NCI-H748 treated with DMSO at 0.1 percent for 48 hours (cell line): ENCODE data around the gene MYH15.

Source experiments
- DNase-seq: peaks from one replicate; lab custom pipeline; 2025; lab: John Stamatoyannopoulos, UW

Gene MYH15

DNA sequence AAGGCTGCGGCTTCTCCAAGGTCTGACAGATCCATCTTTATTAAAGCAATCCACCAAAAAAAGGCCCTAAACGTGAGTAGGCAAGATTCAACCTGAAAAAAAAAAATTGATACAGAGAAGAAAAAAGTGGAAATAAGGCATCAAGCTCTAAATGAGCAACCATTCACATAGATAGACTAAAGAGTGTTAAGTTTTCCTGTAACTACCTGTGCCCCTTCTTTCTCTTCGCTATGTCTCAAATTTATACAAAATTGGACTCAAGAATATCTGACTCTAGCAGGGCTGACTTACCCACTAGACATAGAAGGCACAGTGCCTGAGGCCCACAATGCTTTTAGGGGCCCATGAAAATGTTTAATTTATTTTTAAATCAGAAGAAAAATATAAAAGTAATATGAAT lies at the start of gene MYH15:
Gene MYH15 (minus strand): TSS at position 101 of the 400 bp plus-strand sequence. CDS start 66 bp downstream, at position 35.
- no peak for DNase-seq

GRCh38 chr3:108555966-108556581 lies 45.7 kb upstream of the MYH15 start:
- no peak for DNase-seq

DNA sequence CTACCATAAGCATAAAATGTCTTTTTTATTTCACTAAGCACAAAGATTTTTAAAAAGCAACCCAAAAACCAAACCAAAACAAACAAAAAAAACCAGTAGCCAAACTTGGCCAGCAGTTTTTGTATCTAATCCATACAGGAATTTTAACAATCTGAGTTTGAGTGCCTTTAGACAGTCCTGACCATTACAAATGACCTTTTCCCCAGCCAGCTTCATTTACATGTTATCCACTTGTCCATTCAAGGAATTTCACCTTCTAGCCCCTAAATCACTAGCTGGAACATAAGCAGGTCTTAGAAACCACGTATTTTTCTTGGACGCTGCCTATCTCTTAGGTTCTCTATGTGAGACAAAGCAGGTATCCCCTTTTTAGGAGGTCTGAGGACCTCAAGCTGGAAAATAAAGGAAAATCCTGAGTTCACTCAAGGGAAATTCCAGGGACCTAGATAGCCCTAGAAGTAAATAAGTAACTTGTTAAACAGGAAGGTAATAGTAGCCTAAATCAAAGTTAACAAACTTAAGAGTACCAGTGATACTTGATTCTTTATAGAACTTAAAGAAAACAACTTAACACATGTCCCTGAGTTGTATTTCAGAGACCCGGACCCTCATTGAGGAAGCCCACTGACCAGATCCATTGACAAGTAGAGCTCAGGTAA lies 44.6 kb upstream of the MYH15 start:
- DNase-seq: no peak

GRCh38 chr3:108554229-108554628 lies 43.8 kb upstream of the MYH15 start:
- DNase-seq: no peak

DNA sequence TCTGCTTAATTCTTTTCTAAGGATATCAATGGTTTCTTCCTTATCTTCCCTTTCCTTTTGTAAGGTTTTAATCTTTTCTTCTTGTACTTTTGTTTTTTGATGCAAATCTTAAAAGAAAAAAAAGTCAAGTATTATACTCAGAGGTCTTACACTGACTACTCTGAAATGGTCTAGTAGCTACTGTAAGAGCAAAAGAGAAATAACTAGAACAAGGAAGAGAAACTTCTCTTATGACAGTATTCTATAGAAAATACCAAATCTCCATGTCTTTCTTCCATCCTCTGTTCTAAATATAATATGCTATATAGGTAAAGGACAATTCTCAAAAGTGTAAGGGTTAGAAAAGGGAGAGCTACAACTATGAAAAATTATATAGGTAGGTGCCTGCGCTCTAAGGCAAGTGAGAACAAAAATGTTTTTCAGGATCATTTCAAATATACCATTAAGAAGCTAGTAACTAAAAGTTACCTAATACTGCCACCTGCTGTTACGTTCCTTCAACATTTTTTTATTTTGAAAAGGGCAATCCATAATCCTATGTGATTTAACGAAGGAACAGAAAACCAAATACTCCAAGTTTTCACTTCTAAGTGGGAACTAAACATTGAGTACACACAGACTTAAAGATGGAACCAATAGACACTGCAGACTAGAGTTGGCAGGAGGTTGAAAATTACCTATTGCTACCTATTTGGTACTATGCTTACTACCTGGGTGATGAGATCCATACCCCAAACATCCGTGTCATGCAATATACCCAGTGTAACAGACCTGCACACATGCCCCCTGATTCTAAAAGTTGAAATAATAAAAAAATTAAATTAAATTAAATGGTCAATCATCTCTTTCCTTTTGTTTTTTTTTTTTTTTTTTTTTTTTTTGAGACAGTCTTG lies 42.1 kb upstream of the MYH15 start:
- peak; percentile 4 for DNase-seq

DNA sequence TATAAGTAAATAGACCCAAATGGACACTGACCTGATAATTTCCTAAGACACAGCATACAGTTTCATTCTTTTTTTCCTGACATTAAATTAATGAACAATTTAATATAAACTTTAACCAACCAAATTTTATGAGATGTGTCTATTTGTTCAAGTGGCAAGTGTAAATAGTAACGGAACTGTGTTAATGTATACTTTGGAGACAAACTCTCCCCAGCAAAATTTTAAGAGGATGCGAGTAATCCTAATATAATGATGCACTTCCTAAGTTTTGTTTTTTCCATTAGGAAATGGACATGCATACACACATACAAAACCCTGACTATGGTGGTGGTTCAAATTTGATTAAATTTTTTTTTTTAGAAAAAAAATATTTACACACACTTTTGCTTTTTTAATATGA lies 38.5 kb upstream of the MYH15 start:
- DNase-seq: no peak

DNA sequence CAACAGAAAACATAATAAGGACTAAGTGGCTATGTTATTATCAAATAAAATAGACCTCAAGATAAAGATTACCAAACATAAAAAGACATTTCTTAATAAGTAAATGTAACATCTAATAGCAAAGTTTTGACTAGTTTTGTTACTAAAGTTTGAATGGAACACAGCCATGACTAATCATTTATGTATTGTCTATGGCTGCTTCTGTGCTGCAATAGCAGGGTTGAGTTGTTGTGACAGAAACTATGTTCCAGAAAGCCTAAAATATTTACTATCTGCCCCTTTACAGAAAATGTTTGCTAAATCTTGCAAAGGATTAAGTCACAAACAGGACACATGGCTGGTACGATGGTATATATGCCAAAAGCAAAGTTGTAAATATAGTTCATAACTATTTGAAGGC lies 37.9 kb upstream of the MYH15 start:
- DNase-seq: no peak

- DNase-seq: no peak
These were observed 36.3 kb upstream of the MYH15 start for GRCh38 chr3:108546692-108547091.

DNA sequence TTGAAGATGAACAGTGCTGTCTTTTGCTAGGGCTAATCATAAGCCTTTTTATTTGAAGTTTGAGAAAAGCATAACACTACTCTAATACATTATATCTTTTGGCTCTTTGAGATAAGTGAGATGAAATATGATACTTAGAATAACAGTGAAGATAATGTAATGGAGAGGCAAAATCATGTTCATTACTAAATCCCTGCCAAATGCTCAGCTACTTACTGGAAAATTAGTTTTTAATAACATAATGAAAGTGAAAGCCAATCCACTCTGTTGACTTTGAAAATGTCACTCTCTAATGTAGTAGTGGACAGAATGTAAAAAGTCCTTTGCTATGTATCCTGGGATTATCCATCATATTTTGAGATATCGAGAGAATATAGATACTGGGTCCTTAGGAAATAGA lies 35.9 kb upstream of the MYH15 start:
- no peak for DNase-seq

DNA sequence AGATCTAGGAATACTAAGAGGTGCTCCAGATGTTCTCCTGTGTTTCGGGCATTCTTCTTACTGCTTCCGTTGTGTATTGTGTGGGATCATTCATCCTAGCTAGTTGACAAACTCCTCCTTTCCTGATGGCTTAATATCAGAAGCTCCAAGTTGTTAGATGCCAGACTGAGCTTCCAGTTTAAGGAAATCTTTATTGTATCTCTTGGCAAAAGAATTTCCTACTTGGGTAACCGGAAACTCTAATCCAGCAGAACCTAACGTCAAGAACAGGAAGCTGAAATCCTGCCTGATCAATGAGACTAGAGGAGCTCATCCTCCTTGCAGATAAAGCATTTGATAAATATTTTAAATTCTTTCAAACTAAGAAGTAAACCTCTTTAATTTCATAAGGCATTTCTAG lies 27.7 kb upstream of the MYH15 start:
- DNase-seq: no peak

DNA sequence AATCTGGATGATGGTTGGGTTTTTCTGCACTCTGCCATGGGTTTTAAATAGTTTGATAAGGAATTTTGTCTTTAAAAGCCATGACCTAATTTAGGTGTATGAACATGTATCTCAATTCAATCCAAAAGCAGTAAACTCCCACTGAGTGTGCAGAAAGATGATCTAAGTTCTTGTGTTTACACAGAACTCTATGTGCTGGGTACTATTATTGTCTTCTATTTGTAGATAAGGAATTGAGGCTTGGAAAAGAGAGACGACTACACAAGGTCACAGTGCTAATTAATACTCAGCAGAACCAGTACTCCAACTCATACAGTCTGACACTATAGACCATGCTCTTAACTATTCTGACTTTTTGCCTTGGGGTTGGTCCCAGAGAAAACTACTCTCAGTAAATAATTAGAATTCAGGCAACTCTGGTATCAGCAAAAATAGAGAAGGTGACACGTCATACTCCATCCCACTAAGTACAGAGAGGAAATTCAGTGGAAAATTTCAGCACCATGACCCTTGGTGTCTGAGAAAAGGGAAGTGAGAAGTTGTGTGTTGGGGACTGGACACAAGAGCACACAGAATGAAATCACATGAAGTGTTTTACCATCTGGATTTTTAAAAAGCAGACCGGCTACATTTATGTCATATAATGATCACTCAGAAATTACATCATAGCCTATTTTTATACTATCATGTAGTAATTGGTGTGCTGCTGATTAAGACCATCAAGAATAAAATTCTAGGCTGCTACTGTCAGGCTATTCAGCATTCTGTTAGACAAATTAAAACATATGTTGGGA lies 18.3 kb upstream of the MYH15 start:
- no peak for DNase-seq

GRCh38 chr3:108527817-108528216 lies 17.4 kb upstream of the MYH15 start:
- no peak for DNase-seq

- no peak for DNase-seq
These were observed 16.7 kb upstream of the MYH15 start for GRCh38 chr3:108527109-108527508.

GRCh38 chr3:108525971-108526370 lies 15.6 kb upstream of the MYH15 start:
- no peak for DNase-seq

DNA sequence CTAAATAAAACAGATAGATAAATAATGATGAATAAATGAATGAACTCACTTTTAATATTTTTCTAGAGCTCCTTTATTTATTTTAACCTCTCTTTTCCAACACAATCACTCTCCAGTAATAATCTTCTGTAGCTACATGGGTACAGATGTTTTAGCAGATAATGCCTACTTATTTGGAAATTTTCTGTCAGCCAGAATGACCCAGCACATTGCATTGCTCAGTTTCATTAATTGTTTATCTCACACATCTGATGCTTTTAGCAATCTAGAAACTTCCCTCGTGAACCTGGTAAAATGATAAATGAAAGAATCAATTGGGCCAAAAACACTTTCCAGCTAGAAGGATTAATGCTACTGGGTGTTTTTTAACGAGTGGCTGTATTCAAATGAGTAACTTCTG lies 14.9 kb upstream of the MYH15 start:
- DNase-seq: no peak

DNA sequence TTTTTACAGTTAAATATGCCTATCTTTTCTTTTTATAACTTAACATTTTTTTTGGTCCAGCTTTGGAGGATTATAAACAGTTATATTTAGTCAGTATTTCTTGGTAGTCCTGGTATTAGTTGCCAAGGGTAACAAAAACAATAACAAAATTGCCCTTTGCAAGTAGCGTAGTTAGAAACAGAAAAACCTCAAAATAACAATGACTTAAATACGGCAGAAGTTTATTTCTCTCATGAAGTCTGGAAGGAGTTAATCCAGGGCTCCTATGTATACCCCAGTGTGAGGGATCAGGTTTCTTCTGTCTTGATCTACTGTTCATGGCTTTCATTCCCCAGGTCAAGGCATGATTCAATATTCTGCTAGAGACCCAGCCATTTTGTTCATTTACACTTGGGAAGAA lies 14.1 kb upstream of the MYH15 start:
- no peak for DNase-seq

DNA sequence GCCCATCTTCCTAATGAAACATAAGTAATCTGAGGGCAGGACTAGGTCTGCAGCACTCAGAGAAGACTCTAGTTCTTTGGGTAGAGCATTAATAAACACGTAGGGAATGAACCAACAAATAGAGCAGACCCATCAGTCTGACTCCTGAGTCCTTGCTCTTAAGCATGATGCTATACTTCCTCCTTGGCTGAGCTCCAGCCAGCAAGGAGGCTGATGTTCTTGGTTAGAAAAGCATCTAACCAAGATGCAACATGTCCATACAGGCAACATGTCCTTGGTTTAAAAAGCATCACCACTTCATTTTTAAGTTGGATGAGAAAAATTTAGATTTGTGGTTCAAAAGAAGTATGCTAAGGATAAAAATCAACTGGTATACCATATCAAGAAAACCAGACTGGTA lies 8.5 kb upstream of the MYH15 start:
- DNase-seq: no peak

DNA sequence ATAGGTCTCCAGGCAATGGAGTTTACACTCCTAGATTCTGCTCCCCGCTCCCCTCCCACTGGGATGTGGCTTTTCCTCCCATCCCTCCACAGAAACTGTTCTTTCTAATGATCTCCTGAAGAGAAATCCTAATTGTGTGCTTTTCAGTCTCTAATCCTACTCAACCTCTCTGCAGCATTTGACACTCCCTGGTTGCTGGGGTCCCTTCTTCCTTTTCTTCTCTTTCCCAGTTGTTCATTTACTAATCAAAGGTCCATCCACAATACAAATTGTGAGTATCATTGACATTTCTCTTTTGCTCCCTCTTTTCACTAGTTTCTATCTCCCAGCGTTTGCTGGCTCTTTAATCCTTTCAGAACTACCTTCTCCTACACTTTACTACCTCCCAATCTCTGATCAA lies 6.5 kb upstream of the MYH15 start:
- DNase-seq: no peak

DNA sequence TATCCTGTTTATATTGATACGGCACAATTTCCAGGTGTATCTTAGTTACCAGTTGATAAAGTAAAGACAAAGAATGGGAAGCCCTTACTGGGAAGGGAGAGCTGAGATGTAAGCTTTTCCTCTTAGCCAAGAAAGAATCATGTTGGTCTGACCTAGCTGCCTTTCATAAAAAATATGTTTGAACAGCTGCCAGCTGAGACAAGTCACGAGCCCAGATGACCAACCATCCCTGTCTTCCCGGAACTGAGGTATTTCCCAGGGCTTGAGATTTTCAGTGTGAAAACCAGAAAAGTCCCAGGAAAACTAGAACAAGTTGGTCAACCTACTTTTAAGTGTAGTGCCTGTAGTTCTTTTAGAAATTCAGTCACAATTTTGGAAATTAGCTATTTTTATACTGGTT lies 3.6 kb upstream of the MYH15 start:
- no peak for DNase-seq

DNA sequence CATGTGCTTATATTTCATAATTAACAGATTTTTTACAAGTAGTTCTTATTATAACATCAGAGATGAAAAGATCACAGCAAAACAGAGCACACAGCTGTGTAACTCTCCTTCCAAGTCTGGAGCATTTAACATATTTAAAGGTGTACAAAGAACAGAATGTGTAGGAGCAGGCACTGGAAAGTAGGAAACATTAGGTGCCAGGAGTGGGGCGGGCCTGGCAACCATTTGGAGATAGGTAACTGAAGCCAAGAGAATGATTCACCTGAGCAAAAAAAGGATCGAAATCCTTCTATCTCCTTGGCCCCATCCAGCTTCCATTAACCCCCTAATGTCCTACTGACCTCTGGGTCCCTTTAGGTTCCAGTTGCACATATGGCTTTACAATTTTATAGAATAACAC lies 2.3 kb upstream of the MYH15 start:
- no peak for DNase-seq

DNA sequence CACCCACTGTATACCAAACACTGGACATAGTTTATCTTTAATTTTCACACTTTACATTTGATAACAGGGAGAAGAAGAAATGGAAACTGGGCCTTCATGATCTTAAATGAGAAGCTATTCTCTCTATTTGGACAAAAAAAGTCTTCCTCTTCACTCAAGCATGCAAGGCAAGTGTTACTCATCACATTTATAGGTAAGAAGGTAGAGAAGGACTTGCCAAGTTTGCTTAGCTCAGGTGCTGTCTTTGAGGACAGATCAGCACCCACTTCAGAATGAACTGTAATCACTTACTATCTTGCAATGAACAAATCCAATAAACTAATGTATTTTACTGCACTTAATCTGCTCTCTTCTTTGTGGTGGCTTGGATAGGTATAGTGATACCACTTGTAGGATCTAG lies 1.1 kb upstream of the MYH15 start:
- no peak for DNase-seq

- no peak for DNase-seq
These were observed 659 bp upstream of the MYH15 start for GRCh38 chr3:108511055-108511454.
